Measurements from ENCODE around the gene ACP1.

GRCh38 chr2:268323-268722 lies 3.6 kb downstream of the ACP1 start:
- no peak for TF ChIP-seq CTCF (IDR thresholded peaks at IDR 0.05)
- TF ChIP-seq REST (IDR thresholded peaks at IDR 0.05; ENCODE audit: insufficient read depth in 1 of 2, low read depth in 2 of 2, low read length in 1 of 2), result no peak
- no peak for TF ChIP-seq SIN3A (IDR thresholded peaks at IDR 0.05; ENCODE audit: borderline replicate concordance, insufficient read depth, low read depth, low read length)

Data from Panc1 (cell line).